Measurements from ENCODE around the gene CEP85L. TPM values are rescaled to one million over a fixed set of nuclear protein-coding genes. Genes with fewer than 3 reads are reported as not detected.

The CEP85L gene
- total and polyA plus RNA-seq, 2 of the 13 experiments (the other 11 are each of a cell fraction or from before 2014, with no cell fraction given): 0.44 to 1.7 TPM

- 13% methylated on average over 4 of the region's 4 CpGs for WGBS (ENCODE audit: low lambda C conversion rate)
- no peak overlapping the region for H2AFZ ChIP-seq (ENCODE audit: low read length)
- ATAC-seq (no peak), FAIRE-seq (no peak), DNase-seq (ENCODE audit: low spot score) (no peak)
- POLR2A ChIA-PET: no interaction called here
- H3K27ac ChIP-seq (ENCODE audit: extremely low read length, insufficient read depth, low read length): no peak overlapping the region
- no peak overlapping the region for H3K4me3 ChIP-seq (replicated peaks in 1 of 3; ENCODE audit: insufficient read depth in 1 of 3, low read depth in 2 of 3, low read length in 3 of 3)
- no peaks in the 10 kb centered on the region for H3K79me2 ChIP-seq (ENCODE audit: insufficient read depth, low read length)
- no peaks in the 10 kb centered on the region for H4K20me1 ChIP-seq (ENCODE audit: insufficient read depth, low read length)
- TF ChIP-seq MIER2 (CRISPR knock-in tag; IDR thresholded peaks at IDR 0.05) (peak; percentile 63; the same call in 1 of the 2 replicates), JDP2 (CRISPR knock-in tag; IDR thresholded peaks at IDR 0.05; ENCODE audit: borderline replicate concordance) (no peak), BCL3 (CRISPR knock-in tag; IDR thresholded peaks at IDR 0.05) (no peak), XRCC5 (optimal IDR thresholded peaks at IDR 0.05; ENCODE audit: low read length) (no peak), TEAD3 (CRISPR knock-in tag; optimal IDR thresholded peaks at IDR 0.05; ENCODE audit: borderline replicate concordance) (no peak), MAFK (conservative IDR thresholded peaks at IDR 0.05 in 1 of 2, IDR thresholded peaks at IDR 0.05 in 1 of 2; ENCODE audit: low read length in 2 of 2) (peak; percentile 88 to 95), REST (IDR thresholded peaks at IDR 0.05; ENCODE audit: borderline replicate concordance in 1 of 2, low read depth in 1 of 2, low read length in 2 of 2) (peak in 1 of 2 experiments; percentile 82; a peak in 3 of 4 replicates), RFX3 (CRISPR knock-in tag; IDR thresholded peaks at IDR 0.05) (no peak), MAFF (IDR thresholded peaks at IDR 0.05; ENCODE audit: low read depth, low read length) (peak; percentile 87)
- CTCF ChIA-PET (ENCODE audit: low intra/inter-chr PET ratio, low total read pairs): no interaction called here
- no peaks in the 10 kb centered on the region for H3K36me3 ChIP-seq (replicated peaks in 1 of 2; ENCODE audit: control insufficient read depth in 1 of 2, insufficient read depth in 2 of 2, low read length in 2 of 2)
- BruUV-seq (replicated peaks): no TSS peak
- H3K9me3 ChIP-seq (ENCODE audit: low read length): no peaks in the 10 kb centered on the region
- intact Hi-C loops (cut with micrococcal nuclease; ENCODE audit: unreplicated experiment) (no loop called here), in situ Hi-C loops (cut with HindIII; ENCODE audit: extremely low pct_ligation_motif_present, low pct_unique_long_range_greater_than_20kb) (no loop called here)
- no peak overlapping the region for H3K4me2 ChIP-seq (ENCODE audit: low read depth, low read length)
- no peak overlapping the region for H3K9ac ChIP-seq (ENCODE audit: insufficient read depth, low read depth, low read length)
- H3K27me3 ChIP-seq (ENCODE audit: control insufficient read depth in 1 of 2, insufficient read depth in 2 of 2, low read length in 2 of 2): no peaks in the 10 kb centered on the region
- H3K4me1 ChIP-seq (ENCODE audit: insufficient read depth, low read length): no peaks in the 10 kb centered on the region
Measured at GRCh38 chr6:118677193-118677592, 25.8 kb upstream of the CEP85L start.

Data from HepG2 (cell line).